Measurements from ENCODE around the gene APPL2. TPM values are rescaled to one million over a fixed set of nuclear protein-coding genes. Genes with fewer than 3 reads are reported as not detected.

APPL2 gene
- polyA plus RNA-seq, 3 donors: 6.4 to 19.8 (median 9.0) TPM

DNA sequence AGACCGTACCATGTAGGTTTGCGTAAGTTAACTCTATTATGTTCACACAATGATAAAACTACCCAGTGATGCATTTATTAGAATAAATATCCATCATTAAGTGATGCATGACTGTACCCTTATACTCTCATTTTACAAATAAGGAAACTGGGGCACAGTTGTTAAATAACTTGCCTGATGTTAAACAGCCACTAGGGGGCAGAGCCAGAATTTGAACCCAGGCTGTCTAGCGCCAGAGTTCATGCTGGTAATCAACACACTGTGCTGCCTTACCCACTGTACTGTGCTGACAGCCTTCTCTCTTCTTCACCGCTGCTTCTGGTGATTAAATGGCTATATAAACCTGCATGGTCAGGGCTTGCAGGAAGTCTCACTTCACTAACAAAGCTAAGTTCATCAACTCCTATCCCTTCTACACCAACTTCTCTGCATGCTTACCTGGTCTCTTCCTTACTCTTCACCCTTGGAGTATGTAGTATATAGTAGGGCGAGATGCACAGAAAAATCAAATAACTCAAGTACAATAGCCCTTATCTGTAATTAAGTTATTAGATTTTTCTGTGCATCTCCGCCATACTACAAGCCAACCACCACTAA lies 43.6 kb upstream of the APPL2 start:
- no peaks in the 10 kb centered on the region for H3K79me2 ChIP-seq (ENCODE audit: insufficient read depth, low read length)
- no peaks in the 10 kb centered on the region for H4K20me1 ChIP-seq (ENCODE audit: insufficient read depth, low read length)
- no peaks in the 10 kb centered on the region for H3K9me3 ChIP-seq (replicated peaks in 1 of 2; ENCODE audit: control insufficient read depth in 1 of 2, insufficient read depth in 1 of 2, low read length in 2 of 2)
- H3K4me1 Mint-ChIP-seq: peaks cover 5% of the 10 kb centered on the region
- H3K27ac Mint-ChIP-seq: no peak overlapping the region
- H3K36me3 Mint-ChIP-seq: no peaks in the 10 kb centered on the region
- H3K4me1 ChIP-seq (ENCODE audit: control insufficient read depth in 1 of 2, insufficient read depth in 2 of 2, low read length in 2 of 2): no peaks in the 10 kb centered on the region
- no peak overlapping the region for H3K9ac ChIP-seq (ENCODE audit: insufficient read depth, low read length, poor library complexity, severe bottlenecking)
- WGBS (ENCODE audit: insufficient coverage): 43% methylated on average over 1 of the region's 6 CpGs
- DNase-seq: peak in 2 of 3 donors; percentile 14 to 17
- H3K4me2 ChIP-seq (replicated peaks; ENCODE audit: extremely low read depth, low read length, poor library complexity, severe bottlenecking): no peak overlapping the region
- H3K4me3 ChIP-seq (replicated peaks in 1 of 3; ENCODE audit: low read depth in 2 of 3, low read length in 3 of 3): no peak overlapping the region
- no peak overlapping the region for H2AFZ ChIP-seq (ENCODE audit: insufficient read depth, low read depth, low read length, poor library complexity, severe bottlenecking)
- H3K27me3 Mint-ChIP-seq (ENCODE audit: low read depth in 3 of 3): peaks cover 0 to 5% (median 3%) of the 10 kb centered on the region in 3 donors
- peak; percentile 85 for TF ChIP-seq CTCF (IDR thresholded peaks at IDR 0.05)
- no peak overlapping the region for H3K4me3 Mint-ChIP-seq
- H3K36me3 ChIP-seq (replicated peaks in 1 of 2; ENCODE audit: control insufficient read depth in 1 of 2, insufficient read depth in 2 of 2, low read length in 2 of 2): no peaks in the 10 kb centered on the region
- H3K27ac ChIP-seq (ENCODE audit: low read depth in 1 of 2, low read length in 2 of 2): no peak overlapping the region
- no peaks in the 10 kb centered on the region for H3K9me3 Mint-ChIP-seq
- intact Hi-C loops (cut with micrococcal nuclease): no loop called here
- no peaks in the 10 kb centered on the region for H3K27me3 ChIP-seq (ENCODE audit: control insufficient read depth in 2 of 2, insufficient read depth in 2 of 2, low read length in 2 of 2)

GRCh38 chr12:105278043-105278697 lies 42.2 kb upstream of the APPL2 start:
- no peaks in the 10 kb centered on the region for H4K20me1 ChIP-seq (ENCODE audit: insufficient read depth, low read length)
- H3K79me2 ChIP-seq (ENCODE audit: insufficient read depth, low read length): no peaks in the 10 kb centered on the region
- no peak for DNase-seq
- no peak overlapping the region for H3K27ac ChIP-seq (ENCODE audit: low read depth in 1 of 2, low read length in 2 of 2)
- Mint-ChIP-seq H3K4me3 (no peak overlapping the region), H3K27ac (no peak overlapping the region), H3K36me3 (no peaks in the 10 kb centered on the region), H3K4me1 (peaks cover 5% of the 10 kb centered on the region), H3K9me3 (no peaks in the 10 kb centered on the region), H3K27me3 (ENCODE audit: low read depth in 3 of 3) (peaks cover 0 to 5% (median 0%) of the 10 kb centered on the region in 3 donors)
- no peak for TF ChIP-seq CTCF (IDR thresholded peaks at IDR 0.05)
- H3K9ac ChIP-seq (ENCODE audit: insufficient read depth, low read length, poor library complexity, severe bottlenecking): no peak overlapping the region
- no peaks in the 10 kb centered on the region for H3K27me3 ChIP-seq (ENCODE audit: control insufficient read depth in 2 of 2, insufficient read depth in 2 of 2, low read length in 2 of 2)
- intact Hi-C loops (cut with micrococcal nuclease): no loop called here
- 88% methylated on average over 1 of the region's 4 CpGs for WGBS (ENCODE audit: insufficient coverage)
- H3K9me3 ChIP-seq (replicated peaks in 1 of 2; ENCODE audit: control insufficient read depth in 1 of 2, insufficient read depth in 1 of 2, low read length in 2 of 2): no peaks in the 10 kb centered on the region
- H3K4me3 ChIP-seq (replicated peaks in 1 of 3; ENCODE audit: low read depth in 2 of 3, low read length in 3 of 3): no peak overlapping the region
- no peaks in the 10 kb centered on the region for H3K36me3 ChIP-seq (replicated peaks in 1 of 2; ENCODE audit: control insufficient read depth in 1 of 2, insufficient read depth in 2 of 2, low read length in 2 of 2)
- no peak overlapping the region for H2AFZ ChIP-seq (ENCODE audit: insufficient read depth, low read depth, low read length, poor library complexity, severe bottlenecking)
- no peaks in the 10 kb centered on the region for H3K4me1 ChIP-seq (ENCODE audit: control insufficient read depth in 1 of 2, insufficient read depth in 2 of 2, low read length in 2 of 2)
- no peak overlapping the region for H3K4me2 ChIP-seq (replicated peaks; ENCODE audit: extremely low read depth, low read length, poor library complexity, severe bottlenecking)
